HG02623 (cell line): ENCODE data around the gene PRSS22.

Experiments
- ATAC-seq: cut with Tn5 transposase; IDR thresholded peaks from one replicate; pipeline ENCODE4 v1.9.1; 2021; ENCODE audit warnings: moderate library complexity; ENCODE audit not compliant: unreplicated experiment

The PRSS22 gene

GRCh38 chr16:2881783-2882649 is 24.0 kb upstream of the PRSS22 start:
- no peak for ATAC-seq

GRCh38 chr16:2879854-2880508 is 22.0 kb upstream of the PRSS22 start:
- no peak for ATAC-seq

DNA sequence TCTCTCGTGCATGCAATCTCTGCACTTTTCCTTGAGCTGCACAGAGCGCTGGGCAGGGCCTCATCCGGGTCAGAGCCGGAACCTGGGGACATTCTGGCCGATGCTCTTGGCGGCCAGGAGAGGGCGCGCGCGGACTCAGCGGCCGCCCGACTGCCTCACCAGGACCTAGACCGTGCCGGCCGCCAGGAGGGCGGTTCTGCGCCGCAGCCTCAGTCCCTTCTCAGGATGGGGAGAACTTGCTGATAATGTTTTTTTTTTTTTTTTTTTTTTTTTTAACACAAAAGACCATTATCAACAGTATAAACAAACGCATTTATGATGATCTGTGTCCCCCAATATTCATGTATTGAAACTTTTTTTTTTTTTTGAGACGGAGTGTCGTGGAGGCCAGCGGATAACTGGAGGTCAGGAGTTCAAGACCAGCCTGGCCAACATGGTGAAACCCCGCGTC is 17.0 kb upstream of the PRSS22 start:
- ATAC-seq: no peak

- ATAC-seq: no peak
Measured at GRCh38 chr16:2874032-2874911, 16.3 kb upstream of the PRSS22 start.

GRCh38 chr16:2871926-2872325 is 14.0 kb upstream of the PRSS22 start:
- no peak for ATAC-seq

DNA sequence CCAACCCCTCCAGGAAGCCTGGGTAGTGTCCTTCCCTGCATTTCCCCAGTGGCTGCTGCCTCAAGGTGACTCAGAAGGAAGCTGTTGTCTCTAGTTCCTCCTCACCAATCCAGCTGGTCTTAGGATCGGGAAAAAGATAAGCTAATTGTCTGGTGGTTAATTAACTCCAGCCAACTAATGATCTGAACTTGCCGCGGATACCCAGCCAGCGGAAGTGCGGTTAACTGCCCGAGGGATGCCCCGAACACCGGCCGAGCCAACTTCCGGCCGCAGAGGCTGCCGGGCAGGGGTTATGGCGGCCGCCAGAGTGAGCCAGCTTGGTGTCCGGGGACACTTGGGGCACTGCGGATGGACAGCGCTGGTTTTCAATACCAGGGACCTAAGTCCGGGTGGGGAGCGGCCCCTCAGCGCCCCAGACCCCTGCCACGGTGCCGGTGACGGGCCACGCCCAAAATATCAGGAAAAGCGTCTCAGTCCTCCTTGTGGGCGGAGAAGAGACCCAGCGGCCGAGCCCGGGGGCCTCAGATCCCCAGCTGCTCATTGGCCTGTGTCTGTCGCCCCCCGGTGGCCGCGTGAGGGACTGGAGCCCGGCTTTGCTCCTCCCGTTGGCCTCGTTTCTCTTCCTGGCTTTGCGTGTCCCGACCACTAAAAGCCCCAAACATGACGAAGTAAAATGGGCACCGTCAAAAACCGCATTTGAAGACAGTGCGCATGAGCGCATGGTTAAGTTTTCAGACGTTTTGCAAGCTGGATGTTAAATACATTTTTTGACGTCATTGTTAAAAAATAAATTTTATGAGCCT is 10.2 kb upstream of the PRSS22 start:
- ATAC-seq: peak; percentile 74

DNA sequence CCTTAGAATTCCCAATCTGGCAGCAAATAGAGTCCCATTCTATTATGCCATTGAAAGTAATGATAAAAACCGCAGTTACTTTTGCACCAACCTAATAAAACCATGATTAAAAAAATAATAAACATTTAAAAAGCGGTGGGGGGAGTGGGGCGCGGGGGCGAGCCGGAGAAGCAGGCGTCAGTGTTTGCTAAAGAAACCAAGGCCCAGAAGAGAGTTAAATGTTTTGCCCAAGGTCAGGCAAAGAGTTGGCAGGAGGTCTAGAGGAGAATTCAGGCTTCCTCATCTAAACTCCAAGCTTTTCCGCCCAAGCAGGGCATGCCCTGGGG is 9.7 kb upstream of the PRSS22 start:
- no peak for ATAC-seq

DNA sequence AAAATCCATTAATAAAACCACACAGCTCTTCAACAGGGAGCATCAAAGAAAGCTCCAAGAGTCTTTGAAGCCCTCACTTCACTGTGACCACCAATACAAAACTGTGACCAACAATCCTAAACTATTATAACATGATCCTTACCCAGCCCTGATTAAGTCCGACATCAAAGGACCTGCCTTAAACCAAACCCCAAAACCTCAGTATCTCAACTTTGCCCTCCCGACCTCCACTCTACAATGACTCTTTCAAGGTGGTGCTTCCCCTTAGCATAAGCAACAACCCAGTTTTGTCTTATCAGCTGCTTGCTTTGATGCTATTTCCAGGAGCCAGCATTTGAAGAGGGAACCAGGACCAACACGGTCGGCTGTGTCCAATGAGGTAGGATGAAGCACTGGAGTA is 8.5 kb upstream of the PRSS22 start:
- no peak for ATAC-seq

GRCh38 chr16:2865651-2866050 is 7.7 kb upstream of the PRSS22 start:
- no peak for ATAC-seq

DNA sequence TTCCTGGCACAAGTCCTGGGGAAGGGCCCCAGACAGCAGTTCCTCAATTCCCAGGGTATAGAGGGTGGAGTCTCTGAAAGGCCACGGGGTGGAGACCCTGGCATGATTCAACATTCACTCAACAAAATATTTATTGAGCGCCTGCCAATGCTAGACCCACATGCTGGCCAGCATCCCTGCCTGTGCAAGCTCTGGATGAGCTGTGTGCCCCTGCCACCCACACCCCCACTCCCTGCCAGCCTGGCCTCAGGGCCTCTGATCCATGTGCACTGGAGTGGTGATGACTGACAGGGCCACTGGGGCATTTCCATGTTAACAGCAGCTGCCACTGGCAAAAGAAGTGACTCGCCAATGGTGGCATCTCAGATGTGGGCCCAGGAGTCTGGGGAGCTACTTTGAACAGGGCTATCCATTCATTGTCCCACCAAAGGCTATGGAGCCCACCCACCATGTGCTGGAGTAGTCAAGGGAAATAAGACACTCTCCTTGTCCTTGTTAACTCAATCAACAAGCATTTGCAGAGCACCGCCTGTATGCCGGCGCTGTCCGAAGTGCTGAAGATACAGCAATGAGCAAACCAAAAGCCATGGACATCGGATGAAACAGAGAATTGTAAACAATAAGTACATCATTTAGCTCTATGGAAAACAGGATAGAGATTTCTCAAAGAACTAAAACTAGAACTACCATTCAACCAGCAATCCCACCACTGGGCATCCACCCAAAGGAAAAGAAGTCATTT is 3.0 kb upstream of the PRSS22 start:
- ATAC-seq: no peak

DNA sequence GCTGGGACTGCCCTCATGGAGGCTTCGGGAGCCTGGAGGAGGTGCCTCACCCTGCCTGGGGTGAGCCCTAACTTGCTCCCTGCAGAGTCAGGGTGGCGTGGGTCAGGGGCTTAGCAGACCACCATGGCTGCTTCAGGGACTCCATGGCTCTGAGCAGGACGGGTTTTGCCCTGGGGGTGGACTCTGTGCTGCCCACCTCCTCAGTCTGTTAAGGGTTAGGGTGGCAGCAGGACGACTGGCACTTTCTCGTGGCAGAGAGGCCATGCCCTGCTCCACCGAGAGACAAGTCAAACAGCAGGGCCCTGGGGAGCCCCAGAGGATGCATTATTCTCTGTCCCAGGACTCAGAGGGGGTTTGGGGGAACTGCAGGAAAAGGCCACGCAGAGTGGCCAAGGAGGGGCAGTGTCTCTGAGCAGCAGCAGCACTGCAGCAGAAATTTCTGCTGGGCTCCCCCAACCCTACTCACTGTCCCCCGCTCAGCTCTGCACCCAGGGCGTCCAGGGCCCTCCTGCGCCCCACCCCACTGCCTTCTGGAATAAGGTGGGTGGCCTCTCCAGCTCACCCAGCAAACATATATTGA is 1.8 kb upstream of the PRSS22 start:
- no peak for ATAC-seq

DNA sequence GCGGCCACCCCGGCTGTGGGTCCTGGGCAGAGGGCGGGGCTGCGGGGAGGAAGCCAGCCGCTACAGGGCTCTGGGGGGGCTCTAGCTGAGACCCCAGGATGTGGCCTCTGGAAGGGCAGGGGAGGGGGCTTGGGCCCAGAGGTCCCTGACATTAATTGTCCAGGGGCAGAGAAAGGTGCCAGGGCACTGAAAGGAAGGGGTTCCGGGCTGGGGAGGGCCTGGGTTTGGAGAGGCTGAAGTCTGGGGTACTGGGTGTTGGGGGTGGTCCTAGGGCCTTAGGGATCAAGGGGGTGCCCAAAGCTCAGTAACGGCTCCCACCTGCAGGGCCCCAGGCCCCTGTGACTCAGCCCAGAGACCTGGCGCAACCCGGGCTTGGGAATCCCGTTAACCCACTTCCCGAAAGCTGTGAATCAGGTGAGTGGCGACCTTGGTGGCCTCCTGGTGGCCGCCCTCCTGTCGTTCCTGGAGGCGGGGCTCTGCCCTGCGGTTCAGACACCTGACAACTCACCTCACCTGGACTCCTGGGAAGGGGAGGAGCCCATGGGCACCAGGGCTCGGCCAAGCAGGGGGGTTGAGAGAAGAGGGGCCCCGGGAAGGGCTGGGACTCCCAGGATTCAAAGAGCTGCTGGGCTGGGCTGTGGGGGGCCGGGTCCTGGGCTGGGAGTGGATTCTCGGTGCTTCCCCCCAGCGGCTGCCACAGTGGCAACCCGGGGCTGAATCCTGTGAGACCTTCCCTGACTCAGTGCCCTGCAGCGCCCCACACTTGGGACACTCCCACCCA is 465 bp upstream of the PRSS22 start:
- no peak for ATAC-seq

GRCh38 chr16:2856686-2857450 is 1.1 kb downstream of the PRSS22 start:
- ATAC-seq: no peak

GRCh38 chr16:2856061-2856670 is 1.8 kb downstream of the PRSS22 start:
- no peak for ATAC-seq

- no peak for ATAC-seq
Measured at GRCh38 chr16:2855536-2855935, 2.4 kb downstream of the PRSS22 start.

GRCh38 chr16:2854700-2855309 is 3.2 kb downstream of the PRSS22 start:
- ATAC-seq: no peak

GRCh38 chr16:2853531-2854073 is 4.4 kb downstream of the PRSS22 start:
- ATAC-seq: no peak
